CD4-positive, alpha-beta T cell (primary cell): ENCODE results near the gene C1GALT1. TPM values are rescaled to one million over a fixed set of nuclear protein-coding genes. Genes with fewer than 3 reads are reported as not detected.

Experiments used
- ATAC-seq: fragments of 200-7000 bp; cut with Tn5 transposase; one replicate; pipeline ENCODE4 v1.10.0; 2022; ENCODE audit warnings: mild to moderate bottlenecking; ENCODE audit not compliant: poor library complexity
- CTCF ChIA-PET: fragments of 350-600 bp; sonication (Branson Sonifier 250); formaldehyde crosslinking; loops from one replicate; lab custom pipeline; 2021; ENCODE audit warnings: antibody characterized with exemption, inconsistent platforms; lab: Charles Lee
- POLR2A ChIA-PET: fragments of 350-600 bp; sonication (Branson Sonifier 250); formaldehyde crosslinking; loops from one replicate; lab custom pipeline; 2021; ENCODE audit warnings: antibody characterized with exemption, inconsistent platforms; lab: Charles Lee
- DNase-seq, 14 experiments: peaks; one replicate each; pipeline ENCODE4 v3.0.0-alpha.2; 2013 to 2020; ENCODE audit warnings: mixed read lengths in 2 of 14
- H3K27ac ChIP-seq, 2 donors: one replicate each; pipeline versions ENCODE4 v1.5.1 to v1.7.0; 2013; ENCODE audit warnings: low read length in 2 of 2, low read depth in 1 of 2, mild to moderate bottlenecking in 1 of 2
- H3K27me3 ChIP-seq, 2 experiments: 1 replicate in 1 of 2; 2 replicates in 1 of 2; pipeline versions ENCODE4 v1.6.1 to v1.7.0; 2013; ENCODE audit warnings: low read length in 2 of 2, control low read depth in 1 of 2, mild to moderate bottlenecking in 1 of 2, moderate library complexity in 1 of 2; ENCODE audit not compliant: insufficient read depth in 2 of 2, control insufficient read depth in 1 of 2
- H3K36me3 ChIP-seq: one replicate; pipeline ENCODE4 v1.6.1; 2013; ENCODE audit warnings: low read length, control low read depth; ENCODE audit not compliant: insufficient read depth
- H3K4me1 ChIP-seq: one replicate; pipeline ENCODE4 v1.6.1; 2013; ENCODE audit warnings: low read length, control low read depth; ENCODE audit not compliant: insufficient read depth
- H3K4me3 ChIP-seq: one replicate; pipeline ENCODE4 v1.5.1; 2013; ENCODE audit warnings: mild to moderate bottlenecking, low read length, moderate library complexity
- H3K9me3 ChIP-seq, 2 experiments: 1 replicate in 1 of 2; 2 replicates in 1 of 2; pipeline versions ENCODE4 v1.6.1 to v1.7.0; 2013; ENCODE audit warnings: low read length in 2 of 2, mild to moderate bottlenecking in 2 of 2, control low read depth in 1 of 2, moderate library complexity in 1 of 2; ENCODE audit not compliant: control insufficient read depth in 1 of 2, insufficient read depth in 1 of 2
- H3K27ac Mint-ChIP-seq: one replicate; pipeline ENCODE4 v1.8.0; 2020; ENCODE audit warnings: mixed read lengths
- H3K27me3 Mint-ChIP-seq: one replicate; pipeline ENCODE4 v1.8.0; 2021; ENCODE audit warnings: mixed read lengths
- H3K36me3 Mint-ChIP-seq: one replicate; pipeline ENCODE4 v1.8.0; 2021; ENCODE audit warnings: low read depth, mixed read lengths
- H3K4me1 Mint-ChIP-seq: one replicate; pipeline ENCODE4 v1.8.0; 2021; ENCODE audit warnings: low read depth, mixed read lengths
- H3K4me3 Mint-ChIP-seq: one replicate; pipeline ENCODE4 v1.8.0; 2020; ENCODE audit warnings: mild to moderate bottlenecking, mixed read lengths
- H3K9me3 Mint-ChIP-seq: one replicate; pipeline ENCODE4 v1.8.0; 2020; ENCODE audit warnings: mixed read lengths
- intact Hi-C, 2 experiments: fragments of 100-400 bp; cut with DNase I in 1 of 2; cut with micrococcal nuclease in 1 of 2; formaldehyde crosslinking; loops; one replicate each; pipeline versions ENCODE4 v1.15.1 to v1.9.0; 2023 to 2025; cut with DNase I, micrococcal nuclease
- total RNA-seq, 174 experiments: library from RNA in 2 of 174; stranded (reverse) in 2 of 174; gene quantifications; one replicate each; pipeline ENCODE4 v1.2.3 and lab custom pipeline; 2021 to 2026
- TF ChIP-seq, protein P1 (sequence below): fragments of 200-600 bp; IDR thresholded peaks from one replicate; pipeline ENCODE4 v1.8.0; 2022; ENCODE audit warnings: antibody characterized with exemption, mild to moderate bottlenecking

The C1GALT1 gene
- total RNA-seq, 2 experiments from 2014 or later: 49.4 to 51.9 TPM

DNA sequence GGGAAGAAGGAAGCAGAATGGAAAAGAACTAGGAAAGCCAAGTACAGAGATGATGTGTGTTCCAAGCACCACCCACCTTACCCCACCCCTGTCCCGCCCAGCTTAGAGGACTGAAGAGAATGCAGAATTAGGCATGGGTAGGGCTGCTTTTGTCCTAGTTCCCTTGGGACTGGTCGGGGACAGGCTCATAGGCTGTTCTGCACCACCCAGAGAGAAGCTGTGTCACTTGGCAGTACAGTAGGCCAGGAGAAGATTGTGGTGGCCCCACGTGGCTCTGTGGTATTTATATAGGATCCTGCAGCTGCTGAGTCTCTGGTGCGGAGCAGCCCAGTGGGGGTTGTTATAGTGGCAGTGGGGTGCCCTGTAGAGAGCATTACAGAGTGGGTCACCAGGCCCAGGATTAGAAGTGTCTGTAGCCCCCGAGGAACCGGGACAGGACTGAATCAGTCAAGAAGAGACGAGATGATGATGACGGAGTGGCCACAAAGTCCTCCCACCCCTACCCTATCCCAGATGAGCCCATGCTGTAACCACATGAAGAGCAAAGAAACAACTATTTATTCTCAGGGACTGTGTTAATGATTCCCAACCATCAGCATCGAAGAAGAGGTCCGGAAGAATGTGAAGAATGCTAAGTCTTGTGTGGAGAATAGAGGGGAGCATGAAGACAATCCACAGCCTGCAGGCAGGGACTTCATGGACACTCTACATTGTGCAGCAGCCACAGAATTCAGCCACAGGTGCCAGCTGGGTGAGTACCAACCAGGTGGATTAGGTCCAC lies 88.9 kb downstream of the C1GALT1 start:
- H3K27me3 Mint-ChIP-seq: peaks cover 5% of the 10 kb centered on the region
- POLR2A ChIA-PET: no interaction called here

DNA sequence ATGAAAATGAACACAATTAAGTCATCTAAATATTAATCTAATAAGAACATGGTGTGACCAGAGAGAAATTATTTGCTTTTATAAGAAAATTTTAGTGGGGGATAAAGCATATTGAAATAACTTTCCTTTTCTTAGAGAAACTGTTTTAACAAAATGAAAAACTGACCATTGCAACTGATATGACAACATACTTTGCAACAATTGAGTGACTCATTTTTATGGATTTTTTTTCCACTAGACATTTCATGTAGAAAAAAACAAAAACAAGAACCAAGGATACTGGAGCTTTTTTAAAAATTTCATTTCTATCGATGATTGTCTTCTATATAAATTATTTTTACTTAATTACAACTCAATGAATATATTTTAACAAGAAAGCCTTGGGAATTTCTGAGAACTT lies 90.0 kb downstream of the C1GALT1 start:
- TF ChIP-seq, protein P1, sequence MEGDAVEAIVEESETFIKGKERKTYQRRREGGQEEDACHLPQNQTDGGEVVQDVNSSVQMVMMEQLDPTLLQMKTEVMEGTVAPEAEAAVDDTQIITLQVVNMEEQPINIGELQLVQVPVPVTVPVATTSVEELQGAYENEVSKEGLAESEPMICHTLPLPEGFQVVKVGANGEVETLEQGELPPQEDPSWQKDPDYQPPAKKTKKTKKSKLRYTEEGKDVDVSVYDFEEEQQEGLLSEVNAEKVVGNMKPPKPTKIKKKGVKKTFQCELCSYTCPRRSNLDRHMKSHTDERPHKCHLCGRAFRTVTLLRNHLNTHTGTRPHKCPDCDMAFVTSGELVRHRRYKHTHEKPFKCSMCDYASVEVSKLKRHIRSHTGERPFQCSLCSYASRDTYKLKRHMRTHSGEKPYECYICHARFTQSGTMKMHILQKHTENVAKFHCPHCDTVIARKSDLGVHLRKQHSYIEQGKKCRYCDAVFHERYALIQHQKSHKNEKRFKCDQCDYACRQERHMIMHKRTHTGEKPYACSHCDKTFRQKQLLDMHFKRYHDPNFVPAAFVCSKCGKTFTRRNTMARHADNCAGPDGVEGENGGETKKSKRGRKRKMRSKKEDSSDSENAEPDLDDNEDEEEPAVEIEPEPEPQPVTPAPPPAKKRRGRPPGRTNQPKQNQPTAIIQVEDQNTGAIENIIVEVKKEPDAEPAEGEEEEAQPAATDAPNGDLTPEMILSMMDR: no peak
- intact Hi-C loops: no loop called here
- POLR2A ChIA-PET: no interaction called here

More for the DNA sequence above, 88.9 kb downstream of the C1GALT1 start:
- no peak overlapping the region for H3K4me3 Mint-ChIP-seq
- H3K9me3 Mint-ChIP-seq: no peaks in the 10 kb centered on the region
- no peak overlapping the region for H3K27ac Mint-ChIP-seq
- no peaks in the 10 kb centered on the region for H3K4me1 Mint-ChIP-seq
- CTCF ChIA-PET: no interaction called here
- H3K27me3 ChIP-seq: peaks cover 0 to 7% of the 10 kb centered on the region in 2 experiments
- no peaks in the 10 kb centered on the region for H3K36me3 Mint-ChIP-seq
- no peaks in the 10 kb centered on the region for H3K4me1 ChIP-seq
- no peak for ATAC-seq
- no peak for DNase-seq
- no peak overlapping the region for H3K27ac ChIP-seq
- TF ChIP-seq, protein P1: no peak
- H3K36me3 ChIP-seq: no peaks in the 10 kb centered on the region
- no peaks in the 10 kb centered on the region for H3K9me3 ChIP-seq
- H3K4me3 ChIP-seq: no peak overlapping the region
- intact Hi-C loops: no loop called here

DNA sequence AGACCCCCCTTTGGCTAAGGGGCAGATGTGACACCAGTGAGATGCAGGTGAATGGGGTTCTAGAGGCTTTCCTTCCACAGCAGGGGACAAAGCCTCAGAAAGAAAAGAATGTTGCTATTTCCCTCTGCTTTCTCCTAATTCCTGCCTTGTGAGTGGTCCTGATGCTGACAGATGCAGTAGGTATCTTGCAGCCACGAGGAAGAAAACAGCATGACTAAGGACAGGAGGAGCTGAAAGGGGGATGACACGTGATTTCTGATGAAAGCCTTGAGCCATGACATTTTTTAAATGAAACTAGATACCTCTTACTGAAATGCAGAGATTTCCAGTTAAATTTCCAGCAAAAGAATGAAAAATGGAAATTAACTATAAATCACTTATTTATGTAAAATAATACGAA lies 92.4 kb downstream of the C1GALT1 start:
- no peak for ATAC-seq
- H3K9me3 Mint-ChIP-seq: no peaks in the 10 kb centered on the region
- no peaks in the 10 kb centered on the region for H3K4me1 Mint-ChIP-seq
- no peaks in the 10 kb centered on the region for H3K36me3 ChIP-seq
- H3K36me3 Mint-ChIP-seq: no peaks in the 10 kb centered on the region
- intact Hi-C loops: no loop called here
- H3K27ac Mint-ChIP-seq: no peak overlapping the region
- no peak overlapping the region for H3K4me3 ChIP-seq
- H3K4me1 ChIP-seq: no peaks in the 10 kb centered on the region
- no peak for DNase-seq
- TF ChIP-seq, protein P1: no peak
- no peak overlapping the region for H3K4me3 Mint-ChIP-seq
- H3K27ac ChIP-seq: no peak overlapping the region
- ChIA-PET POLR2A (no interaction called here), CTCF (no interaction called here)
- H3K27me3 ChIP-seq: peaks cover 0 to 7% of the 10 kb centered on the region in 2 experiments
- H3K27me3 Mint-ChIP-seq: peaks cover 5% of the 10 kb centered on the region
- H3K9me3 ChIP-seq: no peaks in the 10 kb centered on the region

More for the DNA sequence above, 90.0 kb downstream of the C1GALT1 start:
- Mint-ChIP-seq H3K9me3 (no peaks in the 10 kb centered on the region), H3K36me3 (no peaks in the 10 kb centered on the region), H3K4me1 (no peaks in the 10 kb centered on the region), H3K4me3 (no peak overlapping the region), H3K27me3 (peaks cover 5% of the 10 kb centered on the region), H3K27ac (no peak overlapping the region)
- Histone ChIP-seq H3K4me3 (no peak overlapping the region), H3K27ac (no peak overlapping the region), H3K36me3 (no peaks in the 10 kb centered on the region), H3K27me3 (peaks cover 0 to 7% of the 10 kb centered on the region in 2 experiments), H3K9me3 (no peaks in the 10 kb centered on the region), H3K4me1 (no peaks in the 10 kb centered on the region)
- DNase-seq (no peak), ATAC-seq (no peak)
- CTCF ChIA-PET: no interaction called here
